Measurements from ENCODE around the gene FAM120B.

- TF ChIP-seq, protein P1, sequence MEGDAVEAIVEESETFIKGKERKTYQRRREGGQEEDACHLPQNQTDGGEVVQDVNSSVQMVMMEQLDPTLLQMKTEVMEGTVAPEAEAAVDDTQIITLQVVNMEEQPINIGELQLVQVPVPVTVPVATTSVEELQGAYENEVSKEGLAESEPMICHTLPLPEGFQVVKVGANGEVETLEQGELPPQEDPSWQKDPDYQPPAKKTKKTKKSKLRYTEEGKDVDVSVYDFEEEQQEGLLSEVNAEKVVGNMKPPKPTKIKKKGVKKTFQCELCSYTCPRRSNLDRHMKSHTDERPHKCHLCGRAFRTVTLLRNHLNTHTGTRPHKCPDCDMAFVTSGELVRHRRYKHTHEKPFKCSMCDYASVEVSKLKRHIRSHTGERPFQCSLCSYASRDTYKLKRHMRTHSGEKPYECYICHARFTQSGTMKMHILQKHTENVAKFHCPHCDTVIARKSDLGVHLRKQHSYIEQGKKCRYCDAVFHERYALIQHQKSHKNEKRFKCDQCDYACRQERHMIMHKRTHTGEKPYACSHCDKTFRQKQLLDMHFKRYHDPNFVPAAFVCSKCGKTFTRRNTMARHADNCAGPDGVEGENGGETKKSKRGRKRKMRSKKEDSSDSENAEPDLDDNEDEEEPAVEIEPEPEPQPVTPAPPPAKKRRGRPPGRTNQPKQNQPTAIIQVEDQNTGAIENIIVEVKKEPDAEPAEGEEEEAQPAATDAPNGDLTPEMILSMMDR (IDR thresholded peaks at IDR 0.05; ENCODE audit: low read depth, low read length, poor library complexity, severe bottlenecking), result no peak
- TF ChIP-seq EZH2phosphoT487 (IDR thresholded peaks at IDR 0.05; ENCODE audit: borderline replicate concordance, low read length), result no peak
Observed at GRCh38 chr6:170288091-170288631, 18.4 kb upstream of the FAM120B start.
